Right lobe of liver (tissue), 6 donors: Measurements from ENCODE around the gene ARPP21. TPM values are rescaled to one million over a fixed set of nuclear protein-coding genes. Genes with fewer than 3 reads are reported as not detected.
"Not testable (repeated sequence)": the region's sequence is repeated elsewhere in the genome, so short reads cannot be mapped to it uniquely, and the experiment has no call there.

Source experiments
- ATAC-seq, 4 donors: fragments of 200-7000 bp; cut with Tn5 transposase; one replicate each; pipeline ENCODE4 v1.9.1; 2020; ENCODE audit warnings: mild to moderate bottlenecking in 4 of 4, moderate library complexity in 4 of 4
- DNase-seq, 3 donors: peaks; one replicate each; pipeline ENCODE4 v3.0.0-alpha.2; 2020
- H3K27ac ChIP-seq, 3 donors: fragments of 200-600 bp; one replicate each; pipeline ENCODE4 v1.8.0; 2022
- H3K27me3 ChIP-seq, 2 donors: fragments of 200-600 bp; one replicate each; pipeline ENCODE4 v1.8.0; 2022
- H3K36me3 ChIP-seq, 4 donors: fragments of 200-600 bp; sonication (generic) in 1 of 4; one replicate each; pipeline versions ENCODE4 v1.5.1 to v1.8.0; 2017 to 2022; ENCODE audit warnings: control low read depth in 1 of 4
- H3K4me1 ChIP-seq, 4 donors: fragments of 200-600 bp; sonication (generic) in 1 of 4; one replicate each; pipeline versions ENCODE4 v1.5.1 to v1.8.0; 2017 to 2022; ENCODE audit warnings: control low read depth in 1 of 4
- H3K4me3 ChIP-seq, 3 donors: fragments of 200-600 bp; one replicate each; pipeline ENCODE4 v1.8.0; 2022
- H3K9me3 ChIP-seq, 4 donors: fragments of 200-600 bp; sonication (generic) in 1 of 4; one replicate each; pipeline versions ENCODE4 v1.5.1 to v1.8.0; 2017 to 2022; ENCODE audit warnings: control low read depth in 1 of 4
- POLR2A ChIP-seq: fragments of 450-650 bp; IDR thresholded peaks from one replicate; pipeline ENCODE4 v1.6.1; 2017; ENCODE audit warnings: antibody characterized with exemption, mild to moderate bottlenecking
- WGBS: methylation state at CpG from one replicate; pipeline ENCODE4 v1.1.6; 2018; ENCODE audit warnings: low coverage, low lambda C conversion rate; ENCODE audit not compliant: insufficient coverage; ENCODE audit errors: missing lambda C conversion rate; 5-methylcytosine and 5-hydroxymethylcytosine counted together
- intact Hi-C, 2 donors: fragments of 100-400 bp; cut with DNase I; formaldehyde crosslinking; loops; one replicate each; pipeline versions ENCODE4 v1.11.2 to v1.14.1; 2022
- total RNA-seq, 6 experiments: library from RNA; depleted of rRNA in 2 of 6; stranded (reverse); fragments of >200 nt in 2 of 6; fragmentation: NEBNext Ultra II Directional in 3 of 6; extraction: Animal tissue kit (Norgen Biotek cat#: 25700) in 3 of 6; gene quantifications; one replicate each; pipeline versions ENCODE4 v1.1.0 to v1.2.4, GENCODE V29; 2016 to 2023
- TF ChIP-seq, protein P1 (sequence below), 4 donors: fragments of 200-600 bp in 3 of 4; fragments of 450-650 bp in 1 of 4; IDR thresholded peaks; one replicate each; pipeline versions ENCODE4 v1.5.1 to v1.8.0; 2016 to 2022; ENCODE audit warnings: antibody characterized with exemption in 4 of 4, mild to moderate bottlenecking in 2 of 4
- donor health status: DM: no; HTN: yes; CAD: no.
- donor health status: DM: no; HTN: no; CAD: no.
- donor health status: DM: no; HTN: no; CAD: no.
- donor health status: DM: no; HTN: yes; CAD: no.
- donor health status: DM: no; HTN: yes; CAD: no.

ARPP21 gene
- total RNA-seq, 6 experiments from 2014 or later = 0.51 to 1.8 (median 0.92) TPM; not detected in 1

DNA sequence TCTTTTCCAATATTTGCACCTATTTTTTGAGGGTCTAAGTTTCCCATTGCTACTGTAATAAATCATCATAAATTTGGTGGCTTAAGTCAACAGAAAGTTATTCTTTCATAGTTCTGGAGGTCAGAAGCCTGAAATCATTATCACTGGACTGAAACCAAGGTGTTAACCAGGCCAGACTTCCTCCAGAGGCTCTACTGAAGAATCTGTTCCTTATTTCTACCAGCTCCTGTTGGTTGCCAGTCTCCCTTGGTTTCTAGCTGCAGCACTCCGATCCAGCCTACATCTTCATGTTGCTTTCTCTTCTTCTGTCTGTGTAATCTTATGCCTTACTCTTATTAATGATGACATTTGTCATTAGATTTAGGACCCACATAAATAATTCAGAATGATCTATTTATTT, 22.0 kb upstream of the ARPP21 start:
- intact Hi-C loops = no loop called here
- H3K27ac ChIP-seq = no peak overlapping the region
- H3K4me3 ChIP-seq = no peak overlapping the region
- WGBS = 100% methylated on average over 1 of the region's 1 CpG
- no peaks in the 10 kb centered on the region for H3K4me1 ChIP-seq
- H3K9me3 ChIP-seq = no peaks in the 10 kb centered on the region
- H3K36me3 ChIP-seq = no peaks in the 10 kb centered on the region
- no peak for DNase-seq
- no peak for TF ChIP-seq POLR2A
- TF ChIP-seq, protein P1, sequence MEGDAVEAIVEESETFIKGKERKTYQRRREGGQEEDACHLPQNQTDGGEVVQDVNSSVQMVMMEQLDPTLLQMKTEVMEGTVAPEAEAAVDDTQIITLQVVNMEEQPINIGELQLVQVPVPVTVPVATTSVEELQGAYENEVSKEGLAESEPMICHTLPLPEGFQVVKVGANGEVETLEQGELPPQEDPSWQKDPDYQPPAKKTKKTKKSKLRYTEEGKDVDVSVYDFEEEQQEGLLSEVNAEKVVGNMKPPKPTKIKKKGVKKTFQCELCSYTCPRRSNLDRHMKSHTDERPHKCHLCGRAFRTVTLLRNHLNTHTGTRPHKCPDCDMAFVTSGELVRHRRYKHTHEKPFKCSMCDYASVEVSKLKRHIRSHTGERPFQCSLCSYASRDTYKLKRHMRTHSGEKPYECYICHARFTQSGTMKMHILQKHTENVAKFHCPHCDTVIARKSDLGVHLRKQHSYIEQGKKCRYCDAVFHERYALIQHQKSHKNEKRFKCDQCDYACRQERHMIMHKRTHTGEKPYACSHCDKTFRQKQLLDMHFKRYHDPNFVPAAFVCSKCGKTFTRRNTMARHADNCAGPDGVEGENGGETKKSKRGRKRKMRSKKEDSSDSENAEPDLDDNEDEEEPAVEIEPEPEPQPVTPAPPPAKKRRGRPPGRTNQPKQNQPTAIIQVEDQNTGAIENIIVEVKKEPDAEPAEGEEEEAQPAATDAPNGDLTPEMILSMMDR (IDR thresholded peaks at IDR 0.05) = no peak
- no peak for ATAC-seq
- H3K27me3 ChIP-seq = no peaks in the 10 kb centered on the region

DNA sequence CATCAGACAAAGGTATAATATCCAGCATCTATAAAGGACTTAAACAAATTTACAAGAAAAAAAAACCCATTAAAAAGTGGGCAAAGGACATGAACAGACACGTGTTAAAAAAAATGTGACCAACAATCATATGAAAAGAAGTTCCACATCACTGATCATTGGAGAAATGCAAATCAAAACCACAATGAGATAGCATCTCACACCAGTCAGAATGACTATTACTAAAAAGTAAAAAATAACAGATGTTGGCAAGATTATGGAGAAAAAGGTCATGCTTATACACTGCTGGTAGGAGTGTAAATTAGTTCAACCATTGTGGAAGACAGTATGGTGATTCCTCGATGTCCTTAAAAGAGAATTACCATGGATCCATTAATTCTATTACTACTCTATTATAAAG, 19.1 kb upstream of the ARPP21 start:
- intact Hi-C loops, H3K9me3 ChIP-seq, H3K4me3 ChIP-seq, ATAC-seq, H3K27ac ChIP-seq, DNase-seq, H3K27me3 ChIP-seq, H3K36me3 ChIP-seq, H3K4me1 ChIP-seq: not testable (repeated sequence)
- WGBS = 56% methylated on average over 2 of the region's 2 CpGs

- TF ChIP-seq, protein P1 (IDR thresholded peaks at IDR 0.05) = no peak
- no peak for TF ChIP-seq POLR2A
- intact Hi-C loops = no loop called here
- Histone ChIP-seq H3K27me3 (no peaks in the 10 kb centered on the region), H3K4me3 (no peak overlapping the region), H3K9me3 (no peaks in the 10 kb centered on the region), H3K27ac (no peak overlapping the region), H3K4me1 (no peaks in the 10 kb centered on the region), H3K36me3 (no peaks in the 10 kb centered on the region)
- DNase-seq (no peak), ATAC-seq (no peak)
- WGBS = 60% methylated on average over 1 of the region's 2 CpGs
These were observed 14.6 kb upstream of the ARPP21 start for GRCh38 chr3:35624698-35625097.

DNA sequence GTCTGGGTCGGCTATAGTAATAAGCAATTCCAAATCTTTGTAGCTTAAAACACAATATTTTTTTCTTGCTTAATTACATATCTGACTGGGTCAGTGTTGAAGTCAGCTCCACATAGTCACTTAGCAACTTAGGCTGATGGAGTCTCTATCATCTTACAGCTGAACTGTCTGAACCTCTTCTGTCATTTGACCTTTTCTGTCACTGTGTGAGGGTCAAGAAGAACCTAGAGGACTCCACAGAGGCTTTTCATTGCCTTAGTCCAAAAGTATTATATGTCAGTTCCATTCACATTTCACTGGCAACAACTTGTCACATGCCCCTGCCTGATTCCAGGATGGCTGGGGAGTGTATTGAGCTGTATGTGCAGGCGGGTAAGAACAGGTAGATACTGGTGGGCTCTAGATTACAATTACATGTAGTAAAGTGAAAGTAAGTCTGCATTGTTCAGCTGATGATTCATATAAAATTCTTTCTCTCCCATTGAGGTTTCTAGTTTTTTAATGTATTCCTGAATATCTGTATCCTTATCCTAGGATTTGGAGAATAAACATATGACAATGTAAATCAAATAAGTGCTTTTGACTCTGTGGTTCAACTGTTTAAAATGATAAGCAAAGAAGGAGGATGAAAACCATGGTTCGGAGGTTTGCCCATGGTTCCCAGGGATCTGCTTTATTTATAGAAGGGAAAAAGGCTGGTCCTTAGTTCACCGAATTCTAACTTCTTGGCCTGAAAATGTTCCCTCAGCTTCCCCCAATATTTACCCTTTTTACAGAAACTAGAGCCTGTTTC, 5.8 kb upstream of the ARPP21 start:
- ATAC-seq (no peak), DNase-seq (no peak)
- intact Hi-C loops = no loop called here
- Histone ChIP-seq H3K4me1 (no peaks in the 10 kb centered on the region), H3K9me3 (no peaks in the 10 kb centered on the region), H3K27ac (no peak overlapping the region), H3K27me3 (no peaks in the 10 kb centered on the region), H3K36me3 (no peaks in the 10 kb centered on the region), H3K4me3 (no peak overlapping the region)
- no peak for TF ChIP-seq POLR2A
- whole genome bisulfite sequencing = 58% methylated on average over 4 of the region's 4 CpGs

GRCh38 chr3:35635407-35635806, 3.9 kb upstream of the ARPP21 start:
- Histone ChIP-seq H3K4me3 (no peak overlapping the region), H3K36me3 (no peaks in the 10 kb centered on the region), H3K27me3 (peaks cover 0 to 5% of the 10 kb centered on the region in 2 donors), H3K9me3 (no peaks in the 10 kb centered on the region), H3K27ac (no peak overlapping the region), H3K4me1 (peaks cover 0 to 6% (median 0%) of the 10 kb centered on the region in 4 donors)
- ATAC-seq (no peak), DNase-seq (no peak)
- TF ChIP-seq, protein P1 (IDR thresholded peaks at IDR 0.05) = no peak
- no peak for TF ChIP-seq POLR2A
- 55% methylated on average over 3 of the region's 3 CpGs for WGBS
- intact Hi-C loops = no loop called here
